Epidermal melanocyte (primary cell): Measurements from ENCODE around the gene CDC6.
"Not testable (repeated sequence)": the region's sequence is repeated elsewhere in the genome, so short reads cannot be mapped to it uniquely, and the experiment has no call there.

Experiments
- DNase-seq: peaks from one replicate; pipeline ENCODE4 v3.0.0; 2011; ENCODE audit warnings: low spot score; ENCODE audit not compliant: insufficient read length

CDC6 gene

GRCh38 chr17:40286473-40286872 lies 1.2 kb upstream of the CDC6 start:
- DNase-seq = no peak

GRCh38 chr17:40287159-40287493 lies 553 bp upstream of the CDC6 start:
- no peak for DNase-seq

GRCh38 chr17:40290629-40291280 lies 3.1 kb downstream of the CDC6 start:
- no peak for DNase-seq

GRCh38 chr17:40291281-40291664 lies 3.6 kb downstream of the CDC6 start:
- no peak for DNase-seq

GRCh38 chr17:40293363-40293762 lies 5.7 kb downstream of the CDC6 start:
- DNase-seq = no peak

GRCh38 chr17:40295488-40296436 lies 8.1 kb downstream of the CDC6 start:
- DNase-seq = no peak

- DNase-seq = no peak
These were observed 9.8 kb downstream of the CDC6 start for GRCh38 chr17:40297511-40297910.

GRCh38 chr17:40298726-40299125 lies 11.0 kb downstream of the CDC6 start:
- no peak for DNase-seq

- not testable (repeated sequence) for DNase-seq
These were observed 11.6 kb downstream of the CDC6 start for GRCh38 chr17:40299159-40299757.

- DNase-seq = no peak
These were observed 13.6 kb downstream of the CDC6 start for GRCh38 chr17:40301315-40301714.

GRCh38 chr17:40303009-40303657 lies 15.5 kb downstream of the CDC6 start:
- peak; percentile 65 for DNase-seq

GRCh38 chr17:40303708-40304551 lies 16.3 kb downstream of the CDC6 start:
- DNase-seq = no peak

GRCh38 chr17:40304552-40304863 lies 16.8 kb downstream of the CDC6 start:
- DNase-seq = not testable (repeated sequence)

- not testable (repeated sequence) for DNase-seq
These were observed 17.2 kb downstream of the CDC6 start for GRCh38 chr17:40304866-40305265.

GRCh38 chr17:40306395-40306794 lies 18.7 kb downstream of the CDC6 start:
- no peak for DNase-seq

- peak; percentile 63 for DNase-seq
These were observed 19.5 kb downstream of the CDC6 start for GRCh38 chr17:40307001-40307730.

GRCh38 chr17:40307740-40308239 lies 20.1 kb downstream of the CDC6 start:
- DNase-seq = no peak

GRCh38 chr17:40309031-40309948 lies 21.6 kb downstream of the CDC6 start, which contains the start of gene RARA:
Gene RARA (plus strand): TSS chr17:40309180. CDS start chr17:40331219, 22,039 bp downstream.
- peak; percentile 27 for DNase-seq

GRCh38 chr17:40309949-40310510 lies 22.4 kb downstream of the CDC6 start:
- DNase-seq = peak; percentile 17
